Astrocyte (in vitro differentiated cells and primary cell): ENCODE results near the gene CCNT2.

Source experiments
- CTCF ChIP-seq: IDR thresholded peaks from 2 replicates; pipeline ENCODE4 v1.5.1; 2011; ENCODE audit warnings: low read depth, mild to moderate bottlenecking, inconsistent platforms, low read length, moderate library complexity; ENCODE audit not compliant: insufficient read depth
- EZH2 ChIP-seq: IDR thresholded peaks from 2 replicates; pipeline ENCODE4 v1.6.1; 2012; ENCODE audit warnings: mild to moderate bottlenecking, low read length, inconsistent platforms; ENCODE audit not compliant: insufficient read depth

DNA sequence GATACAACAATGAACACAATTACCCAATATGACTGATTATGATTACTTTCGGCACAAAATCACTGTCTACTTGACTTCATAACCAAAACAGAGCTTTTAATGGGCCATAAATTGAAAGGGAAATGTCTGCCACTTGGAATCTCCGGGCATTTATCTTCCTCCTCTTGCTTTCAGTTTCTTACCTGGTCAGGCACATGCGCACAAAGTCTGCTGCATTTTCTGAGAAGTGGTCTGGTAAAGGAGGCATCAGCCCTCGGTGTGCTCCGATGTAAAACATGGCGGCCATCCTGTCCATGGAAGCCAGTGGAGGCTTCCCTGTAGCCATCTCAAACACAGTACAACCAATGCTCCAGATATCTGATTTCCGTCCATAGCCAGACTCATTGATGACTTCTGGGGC lies 62.0 kb downstream of the CCNT2 start:
- TF ChIP-seq CTCF (no peak), EZH2 (no peak)
